HEK293 (cell line): ENCODE data around the gene SIRT7.
A peak's percentile ranks its signal among the peaks of the same experiment; 100 is the strongest.

ENCODE experiments used
- CTCF ChIA-PET: fragments of 350-600 bp; formaldehyde crosslinking; extraction: SDS; loops from one replicate; lab custom pipeline; 2021; ENCODE audit warnings: antibody characterized with exemption; lab: Yijun Ruan, JAX
- POLR2A ChIA-PET: fragments of 300-600 bp; formaldehyde crosslinking; extraction: SDS; loops from one replicate; lab custom pipeline; 2020; ENCODE audit warnings: antibody characterized with exemption, inconsistent platforms; lab: Yijun Ruan, JAX
- H3K27ac ChIP-seq: fragments of 200-500 bp; sonication (Bioruptor generic); 2 replicates; pipeline ENCODE4 v1.5.1; 2014; ENCODE audit warnings: low read depth, low read length, control low read depth, inconsistent platforms; ENCODE audit errors: extremely low read depth
- H3K36me3 ChIP-seq, 2 experiments: fragments of 200-500 bp in 1 of 2; sonication (Bioruptor generic) in 1 of 2; 1 replicate in 1 of 2; 2 replicates in 1 of 2; pipeline ENCODE4 v1.5.1; 2014 to 2017; ENCODE audit warnings: inconsistent platforms in 2 of 2, low read length in 2 of 2; ENCODE audit not compliant: control insufficient read depth in 2 of 2, insufficient read depth in 1 of 2
- H3K4me1 ChIP-seq: fragments of 200-500 bp; sonication (Bioruptor generic); 2 replicates; pipeline ENCODE4 v1.5.1; 2014; ENCODE audit warnings: mild to moderate bottlenecking, low read length, inconsistent platforms; ENCODE audit not compliant: control insufficient read depth, insufficient read depth
- H3K4me3 ChIP-seq: 2 replicates; pipeline ENCODE4 v1.5.1; 2011; ENCODE audit warnings: low read depth, mild to moderate bottlenecking, control low read depth, low read length, moderate library complexity
- H3K9me3 ChIP-seq: fragments of 200-500 bp; sonication (Bioruptor generic); 2 replicates; pipeline ENCODE4 v1.5.1; 2014; ENCODE audit warnings: low read depth, low read length, inconsistent platforms; ENCODE audit not compliant: control insufficient read depth, insufficient read depth
- GLI2 ChIP-seq: fragments of 450-650 bp; formaldehyde crosslinking; IDR thresholded peaks from 2 replicates; pipeline ENCODE4; 2017; ENCODE audit warnings: missing biosample characterization, missing genetic modification characterization, low read depth, borderline replicate concordance
- GLIS2 ChIP-seq: fragments of 450-650 bp; formaldehyde crosslinking; IDR thresholded peaks from 2 replicates; pipeline ENCODE4 v1.5.1; 2016; ENCODE audit warnings: missing biosample characterization, missing genetic modification characterization
- HOXC10 ChIP-seq: sonication (generic); formaldehyde crosslinking; IDR thresholded peaks from 2 replicates; pipeline ENCODE4 v1.8.1; 2023; ENCODE audit warnings: mild to moderate bottlenecking, missing genetic modification reagents
- KLF9 ChIP-seq: fragments of 450-650 bp; formaldehyde crosslinking; IDR thresholded peaks from 2 replicates; pipeline ENCODE4 v1.5.1; 2016; ENCODE audit warnings: missing biosample characterization, missing genetic modification characterization, low read depth
- SP3 ChIP-seq: fragments of 450-650 bp; formaldehyde crosslinking; IDR thresholded peaks from 2 replicates; pipeline ENCODE4 v1.5.1; 2016; ENCODE audit warnings: missing biosample characterization, missing genetic modification characterization
- SP7 ChIP-seq: fragments of 450-650 bp; formaldehyde crosslinking; IDR thresholded peaks from 2 replicates; pipeline ENCODE4 v1.5.1; 2016; ENCODE audit warnings: missing biosample characterization, missing genetic modification characterization
- TCF7L2 ChIP-seq: IDR thresholded peaks from 2 replicates; pipeline ENCODE4 v1.6.1; 2011; ENCODE audit warnings: low read depth, mild to moderate bottlenecking, inconsistent platforms, low read length, moderate library complexity, borderline replicate concordance
- ZBTB1 ChIP-seq: fragments of 450-650 bp; formaldehyde crosslinking; IDR thresholded peaks from 2 replicates; pipeline ENCODE4 v1.5.1; 2016; ENCODE audit warnings: missing biosample characterization, missing genetic modification characterization
- ZBTB20 ChIP-seq: fragments of 450-650 bp; formaldehyde crosslinking; IDR thresholded peaks from 2 replicates; pipeline ENCODE4 v1.5.1; 2016; ENCODE audit warnings: missing biosample characterization, missing genetic modification characterization
- ZEB2 ChIP-seq: fragments of 450-650 bp; formaldehyde crosslinking; IDR thresholded peaks from 2 replicates; pipeline ENCODE4 v1.5.1; 2016; ENCODE audit warnings: missing biosample characterization, missing genetic modification characterization
- ZFHX2 ChIP-seq: fragments of 450-650 bp; formaldehyde crosslinking; conservative IDR thresholded peaks from 2 replicates; pipeline ENCODE4 v1.5.1; 2016; ENCODE audit warnings: missing biosample characterization, missing genetic modification characterization
- ZFP69B ChIP-seq: fragments of 450-650 bp; formaldehyde crosslinking; IDR thresholded peaks from 2 replicates; pipeline ENCODE4 v1.5.1; 2016; ENCODE audit warnings: missing biosample characterization, missing genetic modification characterization
- ZNF132 ChIP-seq: fragments of 450-650 bp; formaldehyde crosslinking; IDR thresholded peaks from 2 replicates; pipeline ENCODE4 v1.5.1; 2017; ENCODE audit warnings: missing biosample characterization, missing genetic modification characterization, borderline replicate concordance
- ZNF140 ChIP-seq: fragments of 450-650 bp; formaldehyde crosslinking; IDR thresholded peaks from 2 replicates; pipeline ENCODE4 v1.5.1; 2016; ENCODE audit warnings: missing biosample characterization, missing genetic modification characterization
- ZNF175 ChIP-seq: fragments of 450-650 bp; formaldehyde crosslinking; IDR thresholded peaks from 2 replicates; pipeline ENCODE4 v1.5.1; 2016; ENCODE audit warnings: missing biosample characterization, missing genetic modification characterization
- ZNF19 ChIP-seq: fragments of 450-650 bp; formaldehyde crosslinking; IDR thresholded peaks from 2 replicates; pipeline ENCODE4; 2016; ENCODE audit warnings: missing biosample characterization, missing genetic modification characterization, low read depth
- ZNF221 ChIP-seq: fragments of 450-650 bp; formaldehyde crosslinking; IDR thresholded peaks from 2 replicates; pipeline ENCODE4 v1.5.1; 2017; ENCODE audit warnings: missing biosample characterization, missing genetic modification characterization, borderline replicate concordance
- ZNF24 ChIP-seq: fragments of 450-650 bp; formaldehyde crosslinking; IDR thresholded peaks from 2 replicates; pipeline ENCODE4 v1.5.1; 2016; ENCODE audit warnings: missing biosample characterization, missing genetic modification characterization
- ZNF391 ChIP-seq: fragments of 450-650 bp; formaldehyde crosslinking; IDR thresholded peaks from 2 replicates; pipeline ENCODE4 v1.5.1; 2016; ENCODE audit warnings: low read depth, missing biosample characterization, missing genetic modification characterization, borderline replicate concordance
- ZNF394 ChIP-seq: fragments of 450-650 bp; formaldehyde crosslinking; IDR thresholded peaks from 2 replicates; pipeline ENCODE4 v1.5.1; 2016; ENCODE audit warnings: missing biosample characterization, missing genetic modification characterization, mild to moderate bottlenecking, moderate library complexity, borderline replicate concordance
- ZNF449 ChIP-seq: fragments of 450-650 bp; formaldehyde crosslinking; IDR thresholded peaks from 2 replicates; pipeline ENCODE4 v1.5.1; 2017; ENCODE audit warnings: missing biosample characterization, mild to moderate bottlenecking, missing genetic modification characterization, moderate library complexity
- ZNF521 ChIP-seq: fragments of 450-650 bp; formaldehyde crosslinking; IDR thresholded peaks from 2 replicates; pipeline ENCODE4 v1.5.1; 2017; ENCODE audit warnings: missing biosample characterization, mild to moderate bottlenecking, missing genetic modification characterization
- ZNF544 ChIP-seq: fragments of 450-650 bp; formaldehyde crosslinking; IDR thresholded peaks from 2 replicates; pipeline ENCODE4 v1.5.0; 2017; ENCODE audit warnings: missing biosample characterization, missing genetic modification characterization
- ZNF549 ChIP-seq: fragments of 450-650 bp; IDR thresholded peaks from 2 replicates; pipeline ENCODE4 v1.5.1; 2018; ENCODE audit warnings: missing biosample characterization, missing genetic modification characterization, mild to moderate bottlenecking, inconsistent platforms, moderate library complexity
- ZNF560 ChIP-seq: fragments of 450-650 bp; formaldehyde crosslinking; IDR thresholded peaks from 2 replicates; pipeline ENCODE4 v1.5.1; 2017; ENCODE audit warnings: missing biosample characterization, missing genetic modification characterization, borderline replicate concordance
- ZNF571 ChIP-seq: fragments of 450-650 bp; formaldehyde crosslinking; IDR thresholded peaks from 2 replicates; pipeline ENCODE4 v1.5.0; 2017; ENCODE audit warnings: missing biosample characterization, missing genetic modification characterization
- ZNF585B ChIP-seq: fragments of 450-650 bp; formaldehyde crosslinking; IDR thresholded peaks from 2 replicates; pipeline ENCODE4 v1.5.1; 2016; ENCODE audit warnings: missing biosample characterization, missing genetic modification characterization
- ZNF596 ChIP-seq: fragments of 450-650 bp; IDR thresholded peaks from 2 replicates; pipeline ENCODE4 v1.5.0; 2018; ENCODE audit warnings: missing biosample characterization, mild to moderate bottlenecking, missing genetic modification characterization, moderate library complexity
- ZNF600 ChIP-seq: fragments of 450-650 bp; formaldehyde crosslinking; IDR thresholded peaks from 2 replicates; pipeline ENCODE4 v1.5.1; 2016; ENCODE audit warnings: missing biosample characterization, missing genetic modification characterization
- ZNF610 ChIP-seq: fragments of 450-650 bp; formaldehyde crosslinking; IDR thresholded peaks from 2 replicates; pipeline ENCODE4 v1.5.1; 2016; ENCODE audit warnings: missing biosample characterization, missing genetic modification characterization, borderline replicate concordance
- ZNF664 ChIP-seq: fragments of 450-650 bp; formaldehyde crosslinking; IDR thresholded peaks from 2 replicates; pipeline ENCODE4 v1.5.1; 2016; ENCODE audit warnings: missing biosample characterization, missing genetic modification characterization
- ZNF677 ChIP-seq: fragments of 450-650 bp; IDR thresholded peaks from 2 replicates; pipeline ENCODE4 v1.5.0; 2018; ENCODE audit warnings: missing biosample characterization, mild to moderate bottlenecking, missing genetic modification characterization, moderate library complexity

Gene SIRT7

GRCh38 chr17:81961087-81961511 is 43.1 kb upstream of the SIRT7 start, which contains the start of gene NOTUM:
Gene NOTUM (minus strand): TSS chr17:81961187. CDS start chr17:81960909, 278 bp downstream.
- POLR2A ChIA-PET, result interaction anchor here (0.6 to 2.3 kb wide), 3 partner anchors 23 to 77 kb away, joined by 4 to 16 read pairs (median 11); partner anchors contain the start of gene DCXR
- Histone ChIP-seq H3K4me1 (peaks cover 4% of the 10 kb centered on the region; the same call in 1 of the 2 replicates), H3K27ac (peak within 1 kb of the TSS; percentile 31; the same call in 1 of the 2 replicates), H3K4me3 (peak within 1 kb of the TSS; percentile 19), H3K36me3 (no peaks in the 10 kb centered on the region), H3K9me3 (no peaks in the 10 kb centered on the region)
- TF ChIP-seq ZNF560 (tag by site-specific recombination) (peak; percentile 65; the same call in 1 of the 2 replicates), ZNF596 (tag by site-specific recombination) (peak; percentile 60; the same call in 1 of the 2 replicates), TCF7L2 (peak; percentile 50; the same call in 1 of the 2 replicates), ZFP69B (tag by site-specific recombination) (no peak), ZNF664 (no peak), KLF9 (tag by site-specific recombination) (no peak), ZNF677 (tag by site-specific recombination) (peak; percentile 87)
- CTCF ChIA-PET, result interaction anchor here (0.6 to 3.0 kb wide), 12 partner anchors 16 to 80 kb away, joined by 3 to 105 read pairs (median 5); partner anchors contain the start of genes ASPSCR1, CENPX, LRRC45 and MAFG

GRCh38 chr17:81960130-81960958 is 42.4 kb upstream of the SIRT7 start:
- POLR2A ChIA-PET, result interaction anchor here (0.6 to 2.3 kb wide), 11 partner anchors 17 to 146 kb away, joined by 3 to 16 read pairs (median 4); partner anchors contain the start of genes ASPSCR1, CENPX, DCXR and FASN
- Histone ChIP-seq H3K4me1 (peaks cover 4% of the 10 kb centered on the region; the same call in 1 of the 2 replicates), H3K9me3 (no peaks in the 10 kb centered on the region)
- TF ChIP-seq ZNF140 (no peak), ZNF549 (tag by site-specific recombination) (no peak), ZNF221 (tag by site-specific recombination) (no peak), ZNF610 (tag by site-specific recombination) (no peak), ZNF521 (no peak), ZBTB20 (tag by site-specific recombination) (no peak), ZNF600 (tag by site-specific recombination) (no peak), ZNF560 (tag by site-specific recombination) (0 out of 2 replicates have a peak, but pooled peaks have one; percentile 41), GLI2 (no peak), SP3 (tag by site-specific recombination) (no peak), SP7 (tag by site-specific recombination) (no peak), ZNF175 (no peak), ZNF132 (tag by site-specific recombination) (no peak), GLIS2 (tag by site-specific recombination) (peak; percentile 70), ZNF449 (tag by site-specific recombination) (peak; percentile 37; the same call in 1 of the 2 replicates), ZNF394 (no peak), ZFHX2 (tag by site-specific recombination) (peak; percentile 90), ZNF391 (tag by site-specific recombination) (no peak), ZBTB1 (tag by site-specific recombination) (no peak), KLF9 (tag by site-specific recombination) (no peak), ZEB2 (no peak), ZNF19 (tag by site-specific recombination) (no peak), ZNF24 (tag by site-specific recombination) (no peak), ZNF544 (no peak), ZNF571 (tag by site-specific recombination) (no peak), ZNF596 (tag by site-specific recombination) (no peak), HOXC10 (no peak), ZNF585B (tag by site-specific recombination) (no peak)

More at GRCh38 chr17:81960130-81960958, 42.4 kb upstream of the SIRT7 start:
- H3K27ac ChIP-seq, result peak overlapping the region; percentile 31; the same call in 1 of the 2 replicates
- H3K36me3 ChIP-seq, result no peaks in the 10 kb centered on the region
- H3K4me3 ChIP-seq, result peak overlapping the region; percentile 19
- CTCF ChIA-PET, result interaction anchor here (0.6 to 3.0 kb wide), 35 partner anchors 8 to 478 kb away, joined by 3 to 105 read pairs (median 6); partner anchors contain the start of genes ASPSCR1, CENPX, DCXR and LRRC45
